SK-N-SH (cell line): ENCODE measurements around the gene PODXL2.

ENCODE experiments used
- EP300 ChIP-seq, 2 experiments: IDR thresholded peaks; 2 replicates each; pipeline versions ENCODE4 v1.4.0 to v1.6.1; 2012; ENCODE audit warnings: borderline replicate concordance in 1 of 2, low read depth in 1 of 2, low read length in 1 of 2
- EZH2phosphoT487 ChIP-seq: fragments of 200-600 bp; sonication (generic); IDR thresholded peaks from 2 replicates; pipeline ENCODE4 v1.6.1; 2017; ENCODE audit warnings: low read depth, mixed run types, mild to moderate bottlenecking, antibody characterized with exemption, moderate library complexity, borderline replicate concordance
- NFIC ChIP-seq: IDR thresholded peaks from 2 replicates; pipeline ENCODE4 v1.4.0; 2012; ENCODE audit warnings: borderline replicate concordance
- RAD21 ChIP-seq: IDR thresholded peaks from 2 replicates; pipeline ENCODE4 v1.6.1; 2012; ENCODE audit warnings: mild to moderate bottlenecking, low read length
- RCOR1 ChIP-seq: fragments of 150-350 bp; IDR thresholded peaks from 2 replicates; pipeline ENCODE4 v1.6.1; 2017; ENCODE audit warnings: antibody characterized with exemption, low read length
- TAF1 ChIP-seq: IDR thresholded peaks from 2 replicates; pipeline ENCODE4 v1.6.1; 2012; ENCODE audit warnings: low read depth, mild to moderate bottlenecking, low read length, moderate library complexity, borderline replicate concordance
- TCF12 ChIP-seq: IDR thresholded peaks from 2 replicates; pipeline ENCODE4 v1.4.0; 2012
- TF ChIP-seq, protein P1 (sequence below): fragments of 200-600 bp; sonication (generic); IDR thresholded peaks from 2 replicates; pipeline ENCODE4 v1.6.1; 2017; ENCODE audit warnings: antibody characterized with exemption, mild to moderate bottlenecking, moderate library complexity
- TF ChIP-seq, protein P2 (sequence below): fragments of 150-350 bp; IDR thresholded peaks from 2 replicates; pipeline ENCODE4 v1.6.1; 2017; ENCODE audit warnings: antibody characterized with exemption, low read length, low read depth, borderline replicate concordance
- TF ChIP-seq, protein P3 (sequence below): IDR thresholded peaks from 2 replicates; pipeline ENCODE4 v1.6.1; 2012; ENCODE audit warnings: mild to moderate bottlenecking, low read depth, low read length, moderate library complexity

DNA sequence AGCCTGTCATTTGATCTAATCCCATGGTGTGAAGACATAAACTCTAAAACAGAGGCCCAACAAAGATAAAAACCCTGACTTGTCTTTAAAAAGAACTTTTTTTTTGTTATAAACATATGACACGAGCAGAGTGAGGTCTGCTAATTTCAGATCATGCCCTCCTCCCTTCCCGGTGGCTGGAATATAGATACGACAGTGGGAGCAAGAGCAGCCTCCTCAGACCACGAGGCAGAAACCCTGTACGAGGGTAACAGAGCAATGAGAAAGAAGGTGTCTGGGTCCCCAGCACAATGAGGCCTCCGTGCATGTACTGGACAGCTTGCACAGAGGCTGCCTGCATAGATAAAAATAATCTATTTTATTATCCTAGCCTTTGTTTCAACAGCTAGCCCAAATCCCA, 44.3 kb upstream of the PODXL2 start:
- TF ChIP-seq, protein P1, sequence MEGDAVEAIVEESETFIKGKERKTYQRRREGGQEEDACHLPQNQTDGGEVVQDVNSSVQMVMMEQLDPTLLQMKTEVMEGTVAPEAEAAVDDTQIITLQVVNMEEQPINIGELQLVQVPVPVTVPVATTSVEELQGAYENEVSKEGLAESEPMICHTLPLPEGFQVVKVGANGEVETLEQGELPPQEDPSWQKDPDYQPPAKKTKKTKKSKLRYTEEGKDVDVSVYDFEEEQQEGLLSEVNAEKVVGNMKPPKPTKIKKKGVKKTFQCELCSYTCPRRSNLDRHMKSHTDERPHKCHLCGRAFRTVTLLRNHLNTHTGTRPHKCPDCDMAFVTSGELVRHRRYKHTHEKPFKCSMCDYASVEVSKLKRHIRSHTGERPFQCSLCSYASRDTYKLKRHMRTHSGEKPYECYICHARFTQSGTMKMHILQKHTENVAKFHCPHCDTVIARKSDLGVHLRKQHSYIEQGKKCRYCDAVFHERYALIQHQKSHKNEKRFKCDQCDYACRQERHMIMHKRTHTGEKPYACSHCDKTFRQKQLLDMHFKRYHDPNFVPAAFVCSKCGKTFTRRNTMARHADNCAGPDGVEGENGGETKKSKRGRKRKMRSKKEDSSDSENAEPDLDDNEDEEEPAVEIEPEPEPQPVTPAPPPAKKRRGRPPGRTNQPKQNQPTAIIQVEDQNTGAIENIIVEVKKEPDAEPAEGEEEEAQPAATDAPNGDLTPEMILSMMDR, result no peak
- TF ChIP-seq RAD21 (no peak), TAF1 (no peak), EP300 (IDR thresholded peaks at IDR 0.05; ENCODE audit: borderline replicate concordance in 1 of 2, low read depth in 1 of 2, low read length in 1 of 2) (no peak), EZH2phosphoT487 (no peak), TCF12 (no peak), RCOR1 (no peak), NFIC (no peak)
- TF ChIP-seq, protein P2, sequence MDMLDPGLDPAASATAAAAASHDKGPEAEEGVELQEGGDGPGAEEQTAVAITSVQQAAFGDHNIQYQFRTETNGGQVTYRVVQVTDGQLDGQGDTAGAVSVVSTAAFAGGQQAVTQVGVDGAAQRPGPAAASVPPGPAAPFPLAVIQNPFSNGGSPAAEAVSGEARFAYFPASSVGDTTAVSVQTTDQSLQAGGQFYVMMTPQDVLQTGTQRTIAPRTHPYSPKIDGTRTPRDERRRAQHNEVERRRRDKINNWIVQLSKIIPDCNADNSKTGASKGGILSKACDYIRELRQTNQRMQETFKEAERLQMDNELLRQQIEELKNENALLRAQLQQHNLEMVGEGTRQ, result no peak
- TF ChIP-seq, protein P3, sequence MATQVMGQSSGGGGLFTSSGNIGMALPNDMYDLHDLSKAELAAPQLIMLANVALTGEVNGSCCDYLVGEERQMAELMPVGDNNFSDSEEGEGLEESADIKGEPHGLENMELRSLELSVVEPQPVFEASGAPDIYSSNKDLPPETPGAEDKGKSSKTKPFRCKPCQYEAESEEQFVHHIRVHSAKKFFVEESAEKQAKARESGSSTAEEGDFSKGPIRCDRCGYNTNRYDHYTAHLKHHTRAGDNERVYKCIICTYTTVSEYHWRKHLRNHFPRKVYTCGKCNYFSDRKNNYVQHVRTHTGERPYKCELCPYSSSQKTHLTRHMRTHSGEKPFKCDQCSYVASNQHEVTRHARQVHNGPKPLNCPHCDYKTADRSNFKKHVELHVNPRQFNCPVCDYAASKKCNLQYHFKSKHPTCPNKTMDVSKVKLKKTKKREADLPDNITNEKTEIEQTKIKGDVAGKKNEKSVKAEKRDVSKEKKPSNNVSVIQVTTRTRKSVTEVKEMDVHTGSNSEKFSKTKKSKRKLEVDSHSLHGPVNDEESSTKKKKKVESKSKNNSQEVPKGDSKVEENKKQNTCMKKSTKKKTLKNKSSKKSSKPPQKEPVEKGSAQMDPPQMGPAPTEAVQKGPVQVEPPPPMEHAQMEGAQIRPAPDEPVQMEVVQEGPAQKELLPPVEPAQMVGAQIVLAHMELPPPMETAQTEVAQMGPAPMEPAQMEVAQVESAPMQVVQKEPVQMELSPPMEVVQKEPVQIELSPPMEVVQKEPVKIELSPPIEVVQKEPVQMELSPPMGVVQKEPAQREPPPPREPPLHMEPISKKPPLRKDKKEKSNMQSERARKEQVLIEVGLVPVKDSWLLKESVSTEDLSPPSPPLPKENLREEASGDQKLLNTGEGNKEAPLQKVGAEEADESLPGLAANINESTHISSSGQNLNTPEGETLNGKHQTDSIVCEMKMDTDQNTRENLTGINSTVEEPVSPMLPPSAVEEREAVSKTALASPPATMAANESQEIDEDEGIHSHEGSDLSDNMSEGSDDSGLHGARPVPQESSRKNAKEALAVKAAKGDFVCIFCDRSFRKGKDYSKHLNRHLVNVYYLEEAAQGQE, result no peak
